Dermis blood vessel endothelial cell (primary cell): ENCODE measurements around the gene SCNM1. TPM values are rescaled to one million over a fixed set of nuclear protein-coding genes. Genes with fewer than 3 reads are reported as not detected.
"Not testable (repeated sequence)": the region's sequence is repeated elsewhere in the genome, so short reads cannot be mapped to it uniquely, and the experiment has no call there.

Experiments
- DNase-seq: peaks from one replicate; pipeline ENCODE4 v3.0.0; 2010
- total RNA-seq: library from RNA; depleted of rRNA; stranded (reverse); fragments of >200 nt; gene quantifications from 2 replicates; pipeline ENCODE4 v1.2.3, GENCODE V29; 2014

Gene SCNM1
- total RNA-seq, 1 donor from 2014 or later: 23.8 TPM

- DNase-seq: peak; percentile 95
These were observed 19.4 kb upstream of the SCNM1 start, which contains the start of gene SEMA6C for GRCh38 chr1:151146412-151147131. TSS of gene SEMA6C (minus strand) at chr1:151146631. CDS start at chr1:151142621, 4,010 bp downstream.

GRCh38 chr1:151147132-151147503 lies 18.8 kb upstream of the SCNM1 start:
- DNase-seq: peak; percentile 48

GRCh38 chr1:151147665-151148064 lies 18.3 kb upstream of the SCNM1 start:
- no peak for DNase-seq

- DNase-seq: no peak
These were observed 9.5 kb upstream of the SCNM1 start, which contains the start of gene TNFAIP8L2 for GRCh38 chr1:151156515-151156819. TSS of gene TNFAIP8L2 (plus strand) at chr1:151156649. CDS start at chr1:151158698, 2,049 bp downstream.

GRCh38 chr1:151157067-151157531 lies 8.8 kb upstream of the SCNM1 start:
- DNase-seq: no peak

GRCh38 chr1:151158326-151158725 lies 7.6 kb upstream of the SCNM1 start:
- no peak for DNase-seq

- DNase-seq: no peak
These were observed 7.1 kb upstream of the SCNM1 start for GRCh38 chr1:151158751-151159251.

- DNase-seq: no peak
These were observed 6.6 kb upstream of the SCNM1 start for GRCh38 chr1:151159373-151159772.

GRCh38 chr1:151164732-151165280 lies 1.1 kb upstream of the SCNM1 start:
- no peak for DNase-seq

- peak; percentile 53 for DNase-seq
These were observed 635 bp upstream of the SCNM1 start for GRCh38 chr1:151165281-151165737.

GRCh38 chr1:151166505-151166956 lies 587 bp downstream of the SCNM1 start:
- peak; percentile 57 for DNase-seq

- no peak for DNase-seq
These were observed 1.2 kb downstream of the SCNM1 start for GRCh38 chr1:151167116-151167515.

- no peak for DNase-seq
These were observed 5.2 kb downstream of the SCNM1 start for GRCh38 chr1:151171190-151171589.

- DNase-seq: no peak
These were observed 9.2 kb downstream of the SCNM1 start for GRCh38 chr1:151175041-151175741.

GRCh38 chr1:151175863-151176262 lies 9.9 kb downstream of the SCNM1 start, which contains the start of gene TMOD4:
TSS of gene TMOD4 (minus strand) at chr1:151175981. CDS start at chr1:151174875, 1,106 bp downstream.
- DNase-seq: peak; percentile 58

GRCh38 chr1:151176514-151177045 lies 10.6 kb downstream of the SCNM1 start:
- no peak for DNase-seq

- no peak for DNase-seq
These were observed 18.3 kb downstream of the SCNM1 start for GRCh38 chr1:151184211-151184610.

GRCh38 chr1:151187205-151187604 lies 21.3 kb downstream of the SCNM1 start:
- peak; percentile 28 for DNase-seq

GRCh38 chr1:151188667-151189066 lies 22.7 kb downstream of the SCNM1 start:
- not testable (repeated sequence) for DNase-seq

- peak; percentile 92 for DNase-seq
These were observed 23.9 kb downstream of the SCNM1 start, which contains the start of gene VPS72 for GRCh38 chr1:151189637-151190445. TSS of gene VPS72 (minus strand) at chr1:151190197. CDS start at chr1:151190121, 76 bp downstream.

- no peak for DNase-seq
These were observed 26.1 kb downstream of the SCNM1 start for GRCh38 chr1:151192047-151192446.

GRCh38 chr1:151193304-151193703 lies 27.4 kb downstream of the SCNM1 start:
- no peak for DNase-seq
